Hindlimb muscle (tissue), 1 donor: ENCODE measurements around the gene NCF4. TPM values are rescaled to one million over a fixed set of nuclear protein-coding genes. Genes with fewer than 3 reads are reported as not detected.
A peak's percentile ranks its signal among the peaks of the same experiment; 100 is the strongest.

Experiments used
- DNase-seq: peaks from one replicate; pipeline ENCODE4 v3.0.0-alpha.2; 2013
- polyA plus RNA-seq: library from polyadenylated mRNA; unstranded; fragments of 120-200 nt; gene quantifications from one replicate; pipeline ENCODE4 v1.2.1, GENCODE V29; 2013; ENCODE audit not compliant: insufficient read length

Gene NCF4
- polyA plus RNA-seq, result 4.5 TPM

DNA sequence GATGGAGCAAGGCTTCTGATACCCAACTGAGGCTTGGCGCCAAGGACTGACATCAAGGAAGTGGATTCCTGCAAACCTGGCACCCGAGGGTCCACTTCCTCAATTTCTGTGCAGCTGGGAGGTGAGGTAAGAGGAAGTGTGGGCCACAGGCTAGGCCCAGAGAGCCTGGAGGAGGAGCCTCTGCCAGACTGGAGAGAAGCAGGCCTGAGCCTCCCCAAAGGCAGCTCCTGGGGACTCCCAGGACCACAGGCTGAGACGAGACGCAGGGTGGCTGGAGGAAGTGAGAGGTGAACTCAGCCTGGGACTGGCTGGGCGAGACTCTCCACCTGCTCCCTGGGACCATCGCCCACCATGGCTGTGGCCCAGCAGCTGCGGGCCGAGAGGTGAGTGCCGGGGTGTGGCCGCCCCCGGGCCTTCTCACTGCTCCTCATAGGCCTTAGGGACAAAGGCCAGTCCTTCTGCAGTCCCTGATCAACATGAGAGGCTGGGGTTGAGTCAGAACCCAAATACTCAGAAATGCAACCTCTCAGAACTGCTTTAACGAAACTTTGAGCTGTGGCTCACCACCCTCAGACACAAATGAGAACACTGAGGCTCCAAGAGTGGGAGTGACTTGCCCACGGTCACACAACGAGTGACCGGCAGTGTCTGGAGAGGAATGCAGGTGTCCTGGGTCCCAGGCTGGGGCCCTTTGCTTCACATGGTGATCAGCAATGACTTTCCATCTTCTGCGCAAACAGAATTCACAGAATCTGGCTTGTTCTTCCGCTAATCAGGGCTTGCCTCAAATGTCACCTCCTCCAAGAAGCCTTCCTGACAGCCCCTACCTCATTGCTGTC, at the start of gene NCF4:
NCF4 (plus strand) TSS at position 186 of the 839 bp plus-strand sequence; CDS start at position 352, 166 bp downstream.
- peak; percentile 36 for DNase-seq

DNA sequence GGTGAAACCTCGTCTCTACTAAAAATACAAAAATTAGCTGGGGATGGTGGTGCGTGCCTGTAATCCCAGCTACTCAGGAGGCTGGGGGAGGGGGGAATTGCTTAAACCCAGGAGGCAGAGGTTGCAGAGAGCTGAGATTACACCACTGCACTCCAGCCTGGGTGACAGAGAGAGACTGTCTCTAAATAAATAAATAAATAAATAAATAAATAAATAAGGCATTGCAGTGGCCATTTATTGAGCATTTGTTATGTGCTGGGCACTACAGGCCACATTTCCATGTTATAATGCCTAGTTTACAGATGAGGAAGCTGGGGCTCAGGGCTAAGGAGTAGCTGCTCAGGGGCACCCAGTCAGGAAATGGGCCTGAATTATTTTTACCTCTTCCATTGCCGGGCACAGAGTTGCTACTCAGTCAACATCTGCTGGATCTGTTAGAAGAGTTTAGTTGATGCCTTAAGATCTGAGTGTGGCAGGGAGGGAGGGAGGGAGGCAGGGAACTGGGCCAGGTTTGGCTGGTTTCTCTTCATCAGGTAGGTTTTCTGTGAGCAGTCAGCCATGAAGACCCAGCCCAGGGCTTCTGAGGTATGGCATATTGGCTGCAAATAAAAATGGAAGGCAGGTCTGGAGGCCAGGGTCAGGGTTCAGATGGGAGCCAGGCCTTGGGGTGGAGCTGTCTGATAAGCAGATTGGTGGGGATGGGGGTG, 49.6 kb upstream of the NCF4 start:
- no peak for DNase-seq

DNA sequence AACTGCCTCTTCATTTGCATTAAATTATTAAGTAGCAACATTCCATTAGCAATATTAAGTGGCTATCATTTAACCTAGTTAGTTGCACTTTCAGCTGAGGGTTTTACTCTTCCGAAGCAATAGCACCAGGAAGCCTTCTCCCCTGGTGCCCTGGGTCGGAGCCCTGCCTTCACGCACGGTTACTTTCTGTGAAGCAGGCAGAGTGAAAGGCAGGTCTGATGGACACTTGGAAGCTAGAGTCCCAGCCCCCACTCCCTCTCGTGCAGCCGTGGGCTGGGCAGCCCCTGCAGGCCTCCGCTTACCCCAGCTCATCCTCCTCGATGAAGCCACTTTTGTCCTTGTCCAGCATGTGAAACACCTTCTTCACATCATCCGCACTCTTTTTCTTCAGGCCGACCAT, 46.0 kb upstream of the NCF4 start:
- DNase-seq, result no peak

DNA sequence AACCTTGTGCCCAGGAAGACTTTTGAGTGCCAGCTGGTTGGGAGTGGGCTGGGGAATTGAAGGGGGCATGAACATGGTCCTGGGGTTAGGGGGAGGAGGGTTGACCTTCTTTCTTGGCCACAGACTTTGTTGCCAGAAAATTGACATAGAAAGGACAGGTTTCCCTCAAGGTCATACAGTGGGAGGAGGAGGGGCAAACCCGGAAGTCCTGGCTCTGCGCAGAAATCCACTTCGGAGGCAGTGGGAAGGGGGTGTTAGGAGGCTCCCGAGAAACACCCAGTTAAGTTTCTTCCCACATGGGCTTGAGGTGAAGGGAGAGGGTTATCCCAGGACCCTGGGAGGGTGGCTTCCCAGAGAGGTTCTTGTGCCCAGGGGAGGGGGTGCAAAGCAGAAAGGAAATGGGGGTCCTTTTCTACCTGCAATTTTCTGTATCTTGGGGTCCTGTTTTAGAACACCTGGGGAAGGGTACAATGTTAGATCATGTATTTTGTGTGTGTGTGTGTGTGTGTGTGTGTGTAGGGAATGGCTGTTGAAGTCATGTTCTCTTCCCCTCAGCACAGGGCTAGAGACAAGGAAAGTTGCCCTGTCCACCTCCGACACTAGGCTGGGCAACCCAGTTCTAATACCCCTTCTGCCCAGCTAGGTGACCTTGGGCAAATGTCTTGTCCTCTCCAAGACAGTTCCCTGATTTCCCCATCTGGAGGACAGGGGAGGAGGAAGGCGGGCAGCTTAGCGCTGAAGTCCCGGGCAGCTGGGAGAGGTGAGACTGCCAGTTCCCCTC, 45.1 kb upstream of the NCF4 start:
- DNase-seq, result no peak

DNA sequence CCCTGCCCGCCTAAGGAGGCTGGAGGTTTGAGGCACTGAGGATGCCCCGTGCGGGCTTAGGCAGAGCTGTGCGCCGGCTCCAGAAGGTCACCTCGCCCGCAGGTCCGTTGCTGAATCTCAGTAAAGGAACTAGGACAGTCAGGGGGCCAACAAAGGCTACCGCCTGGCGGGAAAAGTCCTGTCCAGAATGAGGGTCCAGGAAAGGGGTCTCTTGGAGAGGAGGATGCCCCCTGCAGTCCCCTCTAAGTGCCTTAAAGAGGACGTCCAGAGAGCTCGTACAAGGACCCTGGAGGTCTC, 44.5 kb upstream of the NCF4 start:
- DNase-seq, result no peak

DNA sequence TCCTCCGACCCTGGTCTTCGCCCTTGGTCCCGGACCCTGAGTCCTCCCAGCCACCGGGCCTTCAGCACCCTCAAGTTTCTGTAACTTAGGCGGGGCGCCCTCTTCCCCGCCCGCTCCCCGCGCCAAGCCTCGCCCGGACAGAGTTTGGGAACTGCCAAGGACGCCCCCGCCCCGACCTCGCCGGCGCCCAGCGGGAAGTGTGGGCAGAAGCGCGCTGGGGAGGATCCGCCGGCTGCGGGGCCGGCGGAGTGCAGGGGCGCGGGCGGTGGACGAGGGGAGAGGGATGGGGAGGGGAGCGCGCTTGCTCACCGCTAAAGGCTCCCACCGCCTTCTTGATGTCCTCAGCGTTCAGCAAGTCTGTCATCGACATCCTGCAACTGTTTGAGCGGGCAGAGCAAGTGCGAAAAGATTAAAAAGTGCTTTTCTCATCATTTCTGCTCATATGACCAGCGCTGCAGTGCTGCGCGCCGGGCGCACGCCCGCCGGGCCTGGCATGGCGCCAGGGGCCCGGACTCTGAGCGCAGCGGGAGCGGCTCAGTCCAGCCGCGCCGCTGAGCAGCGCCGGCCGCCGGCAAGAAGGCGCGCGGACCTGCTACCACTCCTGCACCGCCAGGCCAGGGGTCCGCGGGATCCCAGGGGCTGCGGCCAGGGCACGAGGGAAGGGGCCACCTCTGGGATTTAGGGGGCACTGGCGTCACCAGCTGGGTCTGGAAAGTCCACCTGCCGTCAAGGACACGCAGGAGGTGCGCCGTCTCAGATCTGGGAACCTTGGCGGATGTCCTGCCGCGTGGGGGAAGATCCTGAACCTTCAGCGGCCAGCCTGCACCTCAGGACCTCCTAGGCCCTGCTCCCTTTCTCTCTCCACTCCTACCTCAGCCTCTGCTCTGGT, 43.9 kb upstream of the NCF4 start, which contains the start of gene PVALB:
PVALB (minus strand) TSS at position 400 of the 889 bp plus-strand sequence; CDS start at position 370, 30 bp downstream.
- DNase-seq, result peak; percentile 66

DNA sequence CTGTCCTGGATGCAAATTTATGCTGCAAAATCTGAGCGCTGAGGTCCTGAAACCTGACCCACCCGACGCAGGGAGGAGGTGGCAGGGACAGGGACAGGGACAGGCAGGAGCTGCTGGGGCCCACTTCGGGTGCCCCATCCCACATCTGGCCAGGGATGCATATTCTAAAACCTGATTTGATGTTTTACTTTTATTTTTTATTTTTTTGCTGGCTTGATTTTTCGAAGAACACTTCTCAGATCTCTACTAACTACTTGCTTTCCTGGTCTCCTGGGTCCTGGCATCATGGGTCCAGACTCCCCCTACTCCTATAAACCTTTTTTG, 43.3 kb upstream of the NCF4 start:
- DNase-seq, result no peak

DNA sequence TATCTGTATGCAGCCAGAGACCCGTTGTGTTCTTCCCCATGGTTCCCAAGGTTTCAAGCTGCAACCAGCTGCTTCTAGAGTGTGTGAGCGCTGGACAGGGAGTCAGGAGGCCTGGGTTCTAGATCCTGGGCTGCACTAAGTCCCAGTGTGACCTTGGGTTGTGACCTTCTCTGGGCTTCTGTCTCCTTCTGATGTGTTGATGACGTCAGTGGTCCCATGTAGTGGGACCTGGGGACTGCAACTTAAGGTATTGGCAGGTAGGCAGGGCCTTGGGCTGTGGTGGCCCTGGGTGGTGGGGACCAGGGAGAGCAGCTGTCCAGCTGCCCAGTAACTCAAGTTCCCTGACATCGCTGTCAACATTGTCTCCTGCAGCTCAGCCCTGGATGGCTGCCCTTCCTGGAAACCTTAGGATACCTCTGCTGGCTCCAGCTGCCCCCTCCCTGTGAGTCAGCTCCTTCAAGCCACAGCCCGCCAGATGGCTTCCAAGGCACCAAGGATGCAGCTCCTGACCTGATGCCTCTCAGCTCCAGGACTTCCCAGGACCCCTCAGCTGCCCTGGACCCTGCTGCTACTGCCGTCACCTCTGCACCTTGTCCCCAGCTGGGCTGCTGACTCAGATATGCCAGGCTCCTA, 42.7 kb upstream of the NCF4 start:
- DNase-seq, result no peak

DNA sequence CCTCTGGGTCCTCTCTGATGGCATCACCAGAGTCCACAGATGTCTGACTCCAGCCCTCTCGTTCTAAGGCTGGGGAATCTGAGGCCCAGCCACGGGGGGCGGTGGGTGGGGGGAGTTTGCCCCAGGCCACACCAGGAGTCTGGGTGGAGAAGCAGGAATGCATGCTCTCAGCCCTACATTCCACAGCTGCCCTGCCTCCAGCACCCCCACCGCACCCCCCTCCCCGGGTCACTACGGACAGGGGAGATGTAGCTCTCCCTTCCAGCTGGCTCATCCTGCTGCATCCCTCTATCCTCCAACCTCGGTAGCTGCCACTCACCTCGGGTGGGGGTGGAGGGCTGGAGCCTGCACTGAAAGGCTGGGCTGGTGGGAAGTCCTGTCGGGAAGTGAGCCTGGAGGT, 41.7 kb upstream of the NCF4 start:
- DNase-seq, result no peak

DNA sequence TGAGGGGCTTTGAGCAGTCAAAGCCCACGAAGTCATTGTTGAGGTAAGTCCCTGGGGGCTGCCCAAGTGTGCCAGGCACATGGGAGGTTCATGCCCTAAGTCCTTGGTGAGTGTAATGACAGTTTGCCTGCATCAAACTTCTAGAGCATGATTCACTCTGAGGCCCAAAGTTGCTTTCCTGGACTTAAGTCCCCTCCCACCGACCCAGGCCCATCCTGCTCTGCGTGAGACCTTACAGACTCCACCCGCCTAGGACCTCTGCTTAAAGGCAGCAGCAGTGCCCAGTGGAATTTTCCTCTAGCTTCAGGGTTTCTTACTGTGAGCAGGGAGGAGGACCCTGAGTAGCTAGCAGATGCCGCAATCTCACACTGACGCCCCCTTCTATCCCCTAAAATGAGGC, 38.2 kb upstream of the NCF4 start:
- no peak for DNase-seq

DNA sequence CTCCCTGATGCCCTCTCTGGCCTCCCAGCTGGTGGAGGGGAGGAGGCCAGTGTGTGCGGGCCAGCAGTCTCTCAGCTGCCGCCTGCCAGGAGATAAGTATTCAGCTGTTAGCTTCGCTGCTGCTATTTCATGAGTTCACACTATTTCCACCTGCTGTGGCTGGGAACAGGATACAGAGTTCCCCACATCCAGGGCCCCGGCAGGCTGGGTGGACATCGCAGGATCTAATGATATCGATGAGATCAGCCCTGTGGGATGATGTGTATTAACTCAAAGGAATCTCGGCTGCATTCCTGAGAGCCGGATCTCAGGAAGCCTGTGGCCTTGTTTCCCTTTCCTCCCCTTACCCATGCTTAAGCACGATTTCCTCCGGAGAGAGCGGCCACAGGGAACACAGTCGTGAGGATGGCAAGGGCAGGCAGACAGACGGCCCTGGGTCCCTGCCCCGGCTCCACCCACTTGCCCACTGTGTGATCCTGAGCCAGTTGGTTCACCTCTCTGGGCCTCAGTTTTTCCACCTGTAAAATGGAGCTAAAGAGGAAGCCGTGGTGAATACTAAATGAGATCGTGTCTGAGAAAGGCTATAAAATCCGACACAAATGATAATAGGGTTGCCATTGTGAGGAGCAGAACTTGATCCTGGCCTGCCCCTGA, 37.5 kb upstream of the NCF4 start:
- no peak for DNase-seq

DNA sequence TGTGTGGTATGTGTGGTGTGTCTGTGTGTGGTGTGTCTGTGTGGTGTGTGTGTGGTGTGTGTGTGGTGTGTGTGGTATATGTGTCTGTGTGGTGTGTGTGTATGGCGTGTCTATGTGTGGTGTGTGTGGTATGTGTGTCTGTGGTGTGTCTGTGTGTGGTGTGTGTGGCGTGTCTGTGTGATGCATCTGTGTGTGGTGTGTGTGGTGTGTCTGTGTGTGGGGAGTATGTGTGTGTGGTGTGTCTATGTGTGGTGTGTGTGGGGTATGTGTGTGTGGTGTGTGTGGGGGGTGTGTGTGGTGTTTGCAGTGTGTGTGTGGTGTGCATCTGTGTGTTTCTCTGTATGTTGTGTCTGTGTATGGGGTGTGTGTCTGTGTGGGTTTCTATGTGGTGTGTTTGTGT, 36.2 kb upstream of the NCF4 start:
- DNase-seq, result no peak

DNA sequence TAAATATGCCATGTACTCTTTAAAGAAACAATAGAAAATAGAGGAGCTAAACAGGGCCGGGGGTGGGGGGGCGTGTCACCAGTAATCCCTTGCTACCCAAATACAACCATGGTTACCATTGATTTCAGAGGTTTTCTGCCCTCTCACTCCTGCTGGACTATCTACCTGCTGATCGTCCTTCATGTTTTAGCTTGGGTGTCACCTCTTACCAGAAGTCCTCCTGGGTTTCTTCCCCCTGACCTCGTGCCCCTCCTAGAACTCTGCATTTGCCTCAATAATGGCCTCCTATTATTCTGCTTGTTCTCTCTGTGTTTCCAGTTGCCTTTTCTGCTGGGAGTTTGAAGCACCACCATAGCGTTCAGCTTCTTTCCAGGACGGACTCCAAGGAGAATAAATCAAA, 34.5 kb upstream of the NCF4 start:
- no peak for DNase-seq

DNA sequence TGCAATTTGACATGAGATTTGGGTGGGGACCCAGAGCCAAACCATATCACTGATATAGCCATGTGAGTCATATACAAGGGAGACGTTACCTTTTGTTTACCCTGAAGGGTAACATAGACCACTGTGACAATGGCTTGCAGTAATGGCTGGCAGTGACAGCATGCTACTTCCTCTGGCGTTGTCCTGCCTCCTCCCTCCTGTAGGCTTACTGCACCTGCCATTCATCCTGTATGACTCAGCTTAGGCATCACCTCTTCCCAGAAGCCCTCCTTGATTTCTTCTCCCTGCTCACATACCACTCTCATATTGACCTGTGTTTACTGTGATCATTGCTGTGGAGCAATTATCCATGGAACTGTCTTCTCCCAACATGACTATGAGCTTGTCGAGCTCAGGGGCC, 32.0 kb upstream of the NCF4 start:
- DNase-seq, result no peak

DNA sequence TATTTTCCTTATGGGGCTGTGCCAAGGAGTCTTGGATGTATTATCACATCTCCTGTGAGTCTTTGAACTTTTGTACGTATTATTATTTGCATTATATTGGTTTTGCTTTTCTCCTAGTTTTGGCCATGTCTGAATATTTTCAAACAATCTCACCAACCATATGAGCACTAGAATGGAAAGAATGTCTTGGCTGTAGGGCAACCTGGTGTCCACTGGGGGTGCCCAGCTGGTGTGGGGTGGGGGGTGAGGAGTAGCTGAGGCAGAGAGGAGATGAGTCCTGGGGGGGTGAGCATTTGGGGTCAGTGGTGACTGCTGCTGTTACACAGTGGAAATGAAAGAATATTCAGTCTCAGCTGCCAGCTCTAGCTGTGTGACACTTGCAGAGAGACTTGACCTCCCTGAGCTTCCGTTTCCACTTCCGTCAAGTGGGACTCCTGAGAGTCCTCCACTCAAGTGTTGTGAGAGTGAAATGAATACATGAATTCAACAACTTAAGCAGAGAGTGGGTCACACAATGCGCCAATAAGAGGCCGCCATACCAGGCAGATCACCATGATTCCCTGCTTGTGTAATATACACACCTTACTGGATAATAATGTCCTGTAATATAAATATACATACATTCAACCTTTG, 31.3 kb upstream of the NCF4 start:
- no peak for DNase-seq

DNA sequence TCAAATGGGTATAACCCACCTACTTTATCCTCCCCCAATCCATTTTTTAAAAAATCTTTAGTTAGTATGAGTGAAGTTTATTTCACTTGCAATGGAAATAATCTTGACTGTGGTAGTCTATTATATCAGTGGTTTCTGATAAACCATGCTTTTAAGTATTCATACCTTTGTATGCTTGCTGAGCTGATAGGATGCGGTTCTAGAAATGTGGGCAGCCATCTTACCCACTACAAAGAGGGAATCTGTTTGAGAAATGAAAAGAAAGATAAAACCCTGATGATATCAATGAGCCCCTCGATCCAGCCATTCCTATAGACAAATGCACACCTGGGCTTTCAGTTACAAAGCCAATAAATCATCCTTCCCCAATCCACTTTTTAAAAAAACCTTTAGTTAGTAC, 30.2 kb upstream of the NCF4 start:
- DNase-seq, result no peak

DNA sequence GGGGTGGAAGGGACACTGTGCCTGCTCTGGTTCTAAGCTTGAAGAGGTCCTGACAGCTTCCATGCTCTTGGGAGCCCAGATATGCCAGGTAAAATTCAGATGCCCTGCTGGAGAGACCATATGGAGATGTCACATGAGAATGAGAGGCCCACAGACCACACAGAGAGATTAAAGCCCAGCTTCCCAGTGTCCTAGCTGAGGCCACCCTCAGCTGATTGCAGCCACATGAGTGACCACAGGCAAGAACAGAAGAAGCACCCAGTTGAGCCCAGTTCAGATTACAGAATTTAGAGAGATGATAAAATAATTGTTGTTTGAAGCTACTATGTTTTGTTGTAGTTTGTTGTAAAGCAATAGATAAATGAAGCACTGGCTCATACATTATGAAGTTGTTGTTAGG, 29.6 kb upstream of the NCF4 start:
- DNase-seq, result no peak

DNA sequence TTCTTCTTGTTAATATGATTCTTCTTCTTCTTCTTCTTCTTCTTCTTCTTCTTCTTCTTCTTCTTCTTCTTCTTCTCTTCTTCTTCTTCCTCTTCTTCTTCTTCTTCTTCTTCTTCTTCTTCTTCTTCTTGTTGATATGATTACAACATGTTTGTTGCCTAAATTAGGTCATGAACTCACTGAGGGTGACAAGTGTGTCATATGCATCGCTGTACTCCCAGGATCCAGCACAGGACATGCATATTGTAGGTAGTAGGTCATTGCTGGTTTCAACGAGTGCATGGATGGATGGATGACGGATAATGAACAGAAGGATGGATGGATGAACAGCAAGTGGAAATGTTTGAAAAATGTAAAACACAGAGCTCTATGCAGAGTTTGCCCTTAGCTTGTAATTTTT, 29.1 kb upstream of the NCF4 start:
- DNase-seq, result no peak

DNA sequence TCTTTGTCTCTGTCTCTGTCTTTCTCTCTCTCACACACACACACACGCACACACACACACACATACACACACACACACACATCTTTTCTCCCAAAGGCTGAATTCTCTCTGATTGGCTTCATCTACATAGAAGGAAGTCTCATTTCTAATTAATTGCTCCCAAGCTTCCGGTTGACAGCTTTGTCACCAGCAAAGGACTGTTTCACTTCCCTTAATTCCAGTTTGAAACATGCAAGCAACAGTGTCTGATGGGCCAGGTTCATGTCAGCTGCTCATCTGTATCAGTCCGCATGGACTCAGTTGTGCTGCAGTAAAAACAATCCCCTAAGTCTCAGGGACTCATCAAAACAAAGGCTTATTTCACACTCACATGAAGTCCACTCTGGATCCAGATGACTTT, 27.7 kb upstream of the NCF4 start:
- no peak for DNase-seq

DNA sequence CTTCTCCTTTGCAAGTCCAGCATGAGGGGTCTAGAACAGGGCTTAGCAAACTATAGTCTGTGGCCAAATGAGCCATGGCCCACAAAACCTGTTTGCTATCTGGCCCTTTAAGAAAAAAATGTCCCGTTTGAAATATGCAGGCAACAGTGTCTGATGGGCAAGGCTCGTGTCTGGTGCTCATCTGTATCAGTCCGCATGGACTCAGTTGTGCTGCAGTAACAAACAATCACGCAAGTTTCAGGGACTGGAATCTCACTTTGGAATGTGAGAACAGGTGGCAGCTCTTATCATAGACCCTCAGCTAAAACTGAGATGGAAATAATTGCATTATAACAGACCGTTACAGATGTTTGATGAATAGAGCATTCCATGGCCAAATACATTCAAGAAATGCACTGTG, 24.9 kb upstream of the NCF4 start:
- DNase-seq, result no peak
